ENCODE measurements around the gene LCLAT1. TPM values are rescaled to one million over a fixed set of nuclear protein-coding genes. Genes with fewer than 3 reads are reported as not detected.

Gene LCLAT1
- total RNA-seq, 1 donor from 2014 or later = 21.6 TPM

DNA sequence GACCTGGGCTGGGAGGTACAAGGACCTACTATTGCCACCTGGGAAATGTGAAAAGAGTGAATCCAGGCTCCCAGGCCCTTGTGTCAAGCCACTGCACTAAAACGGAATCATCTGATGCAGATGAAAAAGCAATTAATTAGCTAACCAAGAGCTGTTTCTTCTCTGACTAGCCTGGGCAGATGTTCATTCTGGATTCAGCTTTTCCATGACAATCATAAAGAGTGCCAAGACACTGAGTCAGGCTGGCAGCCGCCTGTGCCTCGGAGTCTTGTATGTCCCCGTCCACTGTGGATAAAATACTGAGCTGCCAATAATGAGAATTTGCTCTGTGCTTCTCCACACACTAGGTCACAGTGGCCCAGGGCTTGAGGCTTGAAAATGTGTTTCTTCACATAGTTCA lies 21.7 kb upstream of the LCLAT1 start:
- no peak overlapping the region for H3K27ac Mint-ChIP-seq
- Histone ChIP-seq H3K27ac (no peak overlapping the region), H3K4me3 (no peak overlapping the region), H2AFZ (replicated peaks) (no peak overlapping the region), H3K27me3 (no peaks in the 10 kb centered on the region), H3K36me3 (no peaks in the 10 kb centered on the region), H3K4me1 (peaks cover 17% of the 10 kb centered on the region), H3K79me2 (ENCODE audit: low read depth) (no peaks in the 10 kb centered on the region), H3F3A (ENCODE audit: low read depth) (no peaks in the 10 kb centered on the region), H4K20me1 (ENCODE audit: low read depth) (no peaks in the 10 kb centered on the region), H3K9me3 (ENCODE audit: low read depth) (no peaks in the 10 kb centered on the region), H3K4me2 (no peak overlapping the region), H3K9ac (no peak overlapping the region)
- H3K9me3 Mint-ChIP-seq = no peaks in the 10 kb centered on the region
- no peak overlapping the region for H3K4me3 Mint-ChIP-seq
- DNase-seq (ENCODE audit: low spot score) = no peak
- no peaks in the 10 kb centered on the region for H3K36me3 Mint-ChIP-seq
- peaks cover 26% of the 10 kb centered on the region for H3K4me1 Mint-ChIP-seq
- TF ChIP-seq CTCF (IDR thresholded peaks at IDR 0.05) (no peak), EZH2phosphoT487 (IDR thresholded peaks at IDR 0.05) (no peak), EZH2 (IDR thresholded peaks at IDR 0.05) (no peak)
- peaks cover 4% of the 10 kb centered on the region for H3K27me3 Mint-ChIP-seq (ENCODE audit: insufficient read depth, low read depth)

DNA sequence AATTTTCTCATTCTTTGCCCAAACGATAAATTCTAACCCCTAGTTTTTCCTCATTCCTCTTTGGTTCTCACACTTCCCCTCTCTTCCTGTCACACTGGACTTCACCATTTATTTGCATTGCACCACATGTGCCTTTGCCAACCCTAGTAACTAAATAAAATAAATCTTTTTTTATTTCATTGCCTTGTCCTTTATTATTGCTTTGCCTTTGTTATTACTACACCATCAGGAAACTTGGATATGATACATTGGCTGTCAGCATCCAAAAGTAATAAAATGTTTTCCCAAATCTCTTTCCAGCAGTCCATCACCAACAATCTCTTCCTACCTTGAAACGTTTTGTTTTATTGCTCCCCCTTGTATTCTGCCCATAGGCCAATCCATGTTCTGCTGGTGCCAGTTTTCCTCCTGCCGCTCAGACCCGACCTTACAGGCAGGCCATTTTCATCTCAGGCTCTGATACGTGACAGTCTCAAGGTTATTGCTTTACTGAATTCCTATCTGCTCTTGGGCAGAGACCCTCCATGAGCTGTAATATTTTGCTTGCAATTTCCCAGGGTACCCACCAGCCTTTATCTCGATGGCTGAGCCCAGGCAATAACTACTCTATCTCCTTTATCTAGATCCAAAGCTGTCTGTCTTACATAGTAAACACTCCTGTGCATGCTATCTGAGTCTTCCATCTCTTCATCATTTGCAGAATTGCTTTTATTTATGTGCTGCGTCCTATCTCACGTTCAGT lies 19.3 kb upstream of the LCLAT1 start:
- H3F3A ChIP-seq (ENCODE audit: low read depth) = no peaks in the 10 kb centered on the region
- H3K4me3 ChIP-seq = no peak overlapping the region
- H3K27me3 ChIP-seq = no peaks in the 10 kb centered on the region
- H3K4me2 ChIP-seq = no peak overlapping the region
- H3K27ac ChIP-seq = no peak overlapping the region
- H2AFZ ChIP-seq (replicated peaks) = no peak overlapping the region
- no peak for DNase-seq (ENCODE audit: low spot score)
- no peaks in the 10 kb centered on the region for H3K36me3 ChIP-seq
- no peak overlapping the region for H3K27ac Mint-ChIP-seq
- TF ChIP-seq CTCF (IDR thresholded peaks at IDR 0.05) (no peak), EZH2 (IDR thresholded peaks at IDR 0.05) (no peak), EZH2phosphoT487 (IDR thresholded peaks at IDR 0.05) (no peak)
- no peaks in the 10 kb centered on the region for H3K79me2 ChIP-seq (ENCODE audit: low read depth)
- no peaks in the 10 kb centered on the region for H3K36me3 Mint-ChIP-seq
- H3K27me3 Mint-ChIP-seq (ENCODE audit: insufficient read depth, low read depth) = peaks cover 4% of the 10 kb centered on the region
- no peak overlapping the region for H3K4me3 Mint-ChIP-seq
- H3K4me1 ChIP-seq = no peaks in the 10 kb centered on the region
- no peak overlapping the region for H3K9ac ChIP-seq
- H3K9me3 Mint-ChIP-seq = no peaks in the 10 kb centered on the region
- H3K4me1 Mint-ChIP-seq = peaks cover 5% of the 10 kb centered on the region
- no peaks in the 10 kb centered on the region for H3K9me3 ChIP-seq (ENCODE audit: low read depth)
- no peaks in the 10 kb centered on the region for H4K20me1 ChIP-seq (ENCODE audit: low read depth)

DNA sequence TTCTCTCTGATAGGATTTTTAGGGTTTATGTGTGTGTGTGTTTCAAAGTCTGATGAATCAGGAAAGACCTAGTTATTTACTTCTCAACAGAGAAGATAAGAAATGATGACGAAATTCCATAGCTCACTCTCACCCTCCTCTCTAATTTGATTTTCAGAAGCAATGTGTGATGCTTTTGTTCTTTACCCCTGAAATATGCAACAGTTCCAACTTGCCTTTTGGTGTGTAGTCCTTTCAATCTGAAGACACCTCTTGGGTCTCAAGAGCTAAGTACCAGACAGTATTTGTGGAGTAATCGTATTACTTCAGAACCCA lies 18.7 kb upstream of the LCLAT1 start:
- Histone ChIP-seq H3K27ac (no peak overlapping the region), H3K27me3 (no peaks in the 10 kb centered on the region), H3K4me2 (no peak overlapping the region), H3K36me3 (no peaks in the 10 kb centered on the region), H3K4me3 (no peak overlapping the region), H3F3A (ENCODE audit: low read depth) (no peaks in the 10 kb centered on the region), H3K79me2 (ENCODE audit: low read depth) (no peaks in the 10 kb centered on the region), H3K4me1 (no peaks in the 10 kb centered on the region), H4K20me1 (ENCODE audit: low read depth) (no peaks in the 10 kb centered on the region), H3K9ac (no peak overlapping the region), H2AFZ (replicated peaks) (no peak overlapping the region), H3K9me3 (ENCODE audit: low read depth) (no peaks in the 10 kb centered on the region)
- DNase-seq (ENCODE audit: low spot score) = no peak
- no peak overlapping the region for H3K27ac Mint-ChIP-seq
- H3K4me1 Mint-ChIP-seq = peaks cover 3% of the 10 kb centered on the region
- no peak overlapping the region for H3K4me3 Mint-ChIP-seq
- H3K9me3 Mint-ChIP-seq = no peaks in the 10 kb centered on the region
- TF ChIP-seq EZH2phosphoT487 (IDR thresholded peaks at IDR 0.05) = no peak
- H3K27me3 Mint-ChIP-seq (ENCODE audit: insufficient read depth, low read depth) = peaks cover 4% of the 10 kb centered on the region
- no peaks in the 10 kb centered on the region for H3K36me3 Mint-ChIP-seq

DNA sequence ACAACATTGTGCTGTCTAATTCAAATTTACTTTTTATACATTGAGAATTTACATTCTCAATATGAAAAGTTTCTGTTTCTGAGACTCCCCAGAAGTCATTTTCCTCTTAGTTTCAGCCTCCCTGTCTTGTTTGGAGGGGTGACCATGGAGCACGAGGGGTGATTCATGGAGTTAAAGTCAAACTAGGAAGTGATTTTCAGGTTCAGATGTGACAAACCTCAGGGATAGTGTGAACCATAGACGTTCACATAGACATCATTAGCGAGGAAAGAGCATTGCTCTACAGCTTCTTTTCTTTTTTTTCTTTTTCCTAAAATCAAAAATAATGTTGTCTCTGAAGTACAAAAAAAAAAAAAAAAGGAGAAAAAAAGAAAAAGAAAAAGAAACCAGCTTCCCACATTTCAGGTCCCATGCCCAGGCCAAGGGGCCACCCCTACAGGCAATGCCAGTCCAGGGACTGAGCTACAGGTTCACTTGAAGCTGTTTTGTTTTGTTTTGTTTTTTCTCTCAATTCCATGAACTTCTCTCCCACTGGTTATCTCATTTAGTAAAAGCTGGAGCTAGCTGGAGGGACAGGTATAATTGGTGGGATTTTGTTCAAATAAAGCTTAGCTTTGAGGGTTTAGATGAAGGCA lies 18.1 kb upstream of the LCLAT1 start:
- DNase-seq (ENCODE audit: low spot score) = no peak
- no peak overlapping the region for H3K27ac Mint-ChIP-seq
- H3K27me3 Mint-ChIP-seq (ENCODE audit: insufficient read depth, low read depth) = peaks cover 4% of the 10 kb centered on the region
- peaks cover 9% of the 10 kb centered on the region for H3K4me1 Mint-ChIP-seq
- H3K4me3 ChIP-seq = no peak overlapping the region
- H4K20me1 ChIP-seq (ENCODE audit: low read depth) = no peaks in the 10 kb centered on the region
- no peaks in the 10 kb centered on the region for H3K9me3 Mint-ChIP-seq
- H3K4me2 ChIP-seq = no peak overlapping the region
- H3F3A ChIP-seq (ENCODE audit: low read depth) = no peaks in the 10 kb centered on the region
- H3K27ac ChIP-seq = no peak overlapping the region
- H2AFZ ChIP-seq (replicated peaks) = no peak overlapping the region
- no peaks in the 10 kb centered on the region for H3K27me3 ChIP-seq
- no peaks in the 10 kb centered on the region for H3K36me3 ChIP-seq
- H3K36me3 Mint-ChIP-seq = no peaks in the 10 kb centered on the region
- no peaks in the 10 kb centered on the region for H3K79me2 ChIP-seq (ENCODE audit: low read depth)
- no peak overlapping the region for H3K9ac ChIP-seq
- H3K4me3 Mint-ChIP-seq = no peak overlapping the region
- TF ChIP-seq CTCF (IDR thresholded peaks at IDR 0.05) = no peak
- no peak for TF ChIP-seq EZH2phosphoT487 (IDR thresholded peaks at IDR 0.05)
- TF ChIP-seq EZH2 (IDR thresholded peaks at IDR 0.05) = no peak
- no peaks in the 10 kb centered on the region for H3K9me3 ChIP-seq (ENCODE audit: low read depth)
- H3K4me1 ChIP-seq = no peaks in the 10 kb centered on the region
